Hindlimb muscle (tissue), 1 donor: ENCODE data around the gene COPA. TPM values are rescaled to one million over a fixed set of nuclear protein-coding genes. Genes with fewer than 3 reads are reported as not detected.
"Not testable (repeated sequence)": the region's sequence is repeated elsewhere in the genome, so short reads cannot be mapped to it uniquely, and the experiment has no call there.

Source experiments
- DNase-seq: peaks from one replicate; pipeline ENCODE4 v3.0.0-alpha.2; 2013
- polyA plus RNA-seq: library from polyadenylated mRNA; unstranded; fragments of 120-200 nt; gene quantifications from one replicate; pipeline ENCODE4 v1.2.1, GENCODE V29; 2013; ENCODE audit not compliant: insufficient read length

Gene COPA
- 122 TPM for polyA plus RNA-seq

- DNase-seq, result peak; percentile 95
Measured at GRCh38 chr1:160342953-160343869, at the start of gene COPA, which contains the start of gene NCSTN. Gene COPA (minus strand): TSS chr1:160343250. CDS start chr1:160343170, 80 bp downstream. Gene NCSTN (plus strand): TSS chr1:160343383. CDS start chr1:160343397, 14 bp downstream.

DNA sequence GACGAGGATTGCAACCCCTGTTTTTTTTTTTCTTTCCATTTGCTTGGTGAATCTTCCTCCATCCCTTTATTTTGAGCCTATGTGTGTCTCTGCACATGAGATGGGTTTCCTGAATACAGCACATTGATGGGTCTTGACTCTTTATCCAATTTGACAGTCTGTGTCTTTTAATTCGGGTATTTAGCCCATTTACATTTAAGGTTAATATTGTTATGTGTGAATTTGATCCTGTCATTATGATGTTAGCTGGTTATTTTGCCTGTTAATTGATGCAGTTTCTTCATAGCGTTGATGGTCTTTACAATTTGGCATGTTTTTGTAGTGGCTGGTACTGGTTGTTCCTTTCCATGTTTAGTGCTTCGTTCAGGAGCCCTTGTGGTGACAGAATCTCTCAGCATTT lies 45.4 kb upstream of the COPA start:
- DNase-seq, result not testable (repeated sequence)

- DNase-seq, result not testable (repeated sequence)
Measured at GRCh38 chr1:160384812-160385211, 41.8 kb upstream of the COPA start.

- DNase-seq, result no peak
Measured at GRCh38 chr1:160377585-160378206, 34.6 kb upstream of the COPA start.

DNA sequence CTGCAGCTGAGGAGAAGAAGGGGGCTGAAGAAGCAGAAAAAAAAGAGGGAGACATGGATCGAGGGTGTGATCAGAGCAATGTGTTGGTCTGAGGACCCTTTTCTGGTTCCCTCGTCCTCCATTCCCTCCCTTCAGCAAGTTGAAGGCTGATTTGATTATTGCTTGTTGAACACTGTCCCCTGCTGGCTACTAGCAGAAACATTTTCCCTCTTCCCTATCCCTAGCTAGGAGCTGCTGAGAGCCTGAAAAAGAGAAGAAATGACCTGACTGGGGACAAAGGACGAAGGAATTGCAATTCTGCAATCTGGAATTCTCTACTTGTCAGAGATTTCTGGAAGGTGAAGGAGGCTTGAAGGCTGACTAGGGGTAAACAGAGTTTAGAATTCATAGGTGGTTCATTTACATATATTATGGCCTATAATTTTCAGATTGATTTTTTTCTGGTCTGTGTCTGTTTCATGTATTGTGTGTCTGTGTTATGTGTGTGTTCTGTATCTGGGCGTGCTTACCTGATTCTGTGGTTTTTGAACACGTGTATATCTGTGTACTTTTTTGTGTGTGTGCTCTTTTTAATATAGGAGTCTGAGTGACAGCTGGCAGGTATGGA lies 33.6 kb upstream of the COPA start:
- DNase-seq, result peak; percentile 63

- DNase-seq, result no peak
Measured at GRCh38 chr1:160375788-160376524, 32.9 kb upstream of the COPA start.

DNA sequence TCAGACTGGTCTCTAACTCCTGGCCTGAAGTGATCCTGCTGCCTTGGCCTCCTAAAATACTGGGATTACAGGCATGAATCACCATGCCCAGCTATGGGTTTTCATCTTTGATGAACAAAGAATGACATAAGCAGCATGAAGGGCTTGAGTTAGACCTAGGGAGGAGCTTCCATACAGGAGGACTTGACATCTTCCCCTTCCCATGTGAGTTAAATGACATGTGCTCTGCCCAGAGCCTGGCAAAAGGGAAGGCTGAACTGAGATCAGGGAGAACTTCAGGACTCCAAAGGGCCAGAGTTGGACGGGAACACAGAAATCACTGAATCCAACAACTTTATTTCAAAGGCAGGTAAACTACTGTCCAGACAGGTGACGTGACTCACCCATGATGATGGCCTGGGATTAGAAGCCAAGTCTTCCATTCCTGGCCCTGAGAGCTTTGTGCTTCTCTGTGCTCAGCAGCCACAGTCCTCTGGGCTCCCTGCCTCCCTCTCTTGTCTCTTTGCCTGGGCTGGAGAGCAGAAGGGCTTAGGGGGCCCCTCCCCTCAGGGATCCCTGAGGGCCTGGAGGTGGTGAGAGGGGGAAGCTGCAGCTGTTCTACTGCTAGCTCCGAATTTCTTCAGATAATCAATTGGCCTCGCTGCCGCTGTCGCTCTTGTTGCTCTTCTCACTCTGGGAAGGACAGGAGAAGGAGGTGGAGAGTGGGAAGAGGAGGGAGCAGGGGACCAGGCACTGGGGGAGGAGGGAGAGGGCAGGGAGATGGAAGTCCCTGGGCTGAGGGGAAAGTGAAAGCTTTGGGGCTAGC lies 31.5 kb upstream of the COPA start:
- peak; percentile 62 for DNase-seq

DNA sequence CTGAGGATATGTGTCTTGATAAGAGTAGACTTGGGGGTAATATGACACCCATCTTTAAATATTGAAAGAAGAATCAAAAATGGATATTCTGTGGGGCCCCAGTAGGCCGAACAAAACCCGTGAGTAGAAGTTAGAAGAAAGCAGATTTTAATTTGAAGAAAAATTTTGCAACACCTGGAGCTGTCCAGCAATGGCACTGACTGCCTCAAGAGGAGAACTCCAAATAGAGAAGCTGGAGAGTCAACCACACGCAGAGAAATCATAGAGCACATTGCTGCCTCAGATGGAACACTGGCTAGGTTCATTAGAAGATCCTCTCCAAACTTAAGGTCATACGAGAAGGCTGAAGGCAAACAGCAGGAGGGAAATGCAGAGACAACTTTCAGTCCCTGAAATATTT lies 30.6 kb upstream of the COPA start:
- DNase-seq, result no peak

DNA sequence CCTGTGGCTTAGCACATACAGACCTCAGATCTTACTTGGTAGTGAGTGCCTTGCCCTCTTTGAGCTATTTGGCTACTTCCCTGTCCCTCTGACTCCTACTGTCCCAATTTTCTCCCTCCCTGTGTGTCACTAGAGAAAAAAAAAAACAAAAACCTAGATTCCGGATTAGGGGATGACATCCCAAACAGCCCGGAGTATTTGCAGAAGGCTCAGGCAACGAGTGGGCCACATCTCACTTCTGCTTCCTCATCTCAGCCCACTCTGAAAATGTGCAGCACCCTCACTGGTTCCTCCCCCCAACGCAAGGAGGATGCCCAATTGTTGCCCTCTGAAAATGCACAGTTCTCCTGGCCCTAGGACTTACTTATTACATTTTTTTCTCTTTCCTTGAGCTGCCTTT lies 28.7 kb upstream of the COPA start:
- DNase-seq, result no peak

DNA sequence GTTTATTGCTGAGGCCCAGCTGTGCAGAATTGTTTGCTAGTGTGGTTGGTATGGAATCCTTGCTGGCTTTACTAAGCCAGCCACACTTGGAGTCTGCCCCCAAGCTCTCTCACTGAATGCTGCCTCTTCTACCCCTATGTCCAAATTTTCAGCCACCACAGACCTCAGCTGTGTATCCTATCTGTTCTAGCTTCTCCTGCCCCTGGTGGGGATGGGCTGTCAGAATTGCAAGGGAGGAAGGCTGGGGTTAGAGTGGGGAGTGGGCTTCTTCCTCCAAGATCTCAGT lies 28.2 kb upstream of the COPA start:
- no peak for DNase-seq

DNA sequence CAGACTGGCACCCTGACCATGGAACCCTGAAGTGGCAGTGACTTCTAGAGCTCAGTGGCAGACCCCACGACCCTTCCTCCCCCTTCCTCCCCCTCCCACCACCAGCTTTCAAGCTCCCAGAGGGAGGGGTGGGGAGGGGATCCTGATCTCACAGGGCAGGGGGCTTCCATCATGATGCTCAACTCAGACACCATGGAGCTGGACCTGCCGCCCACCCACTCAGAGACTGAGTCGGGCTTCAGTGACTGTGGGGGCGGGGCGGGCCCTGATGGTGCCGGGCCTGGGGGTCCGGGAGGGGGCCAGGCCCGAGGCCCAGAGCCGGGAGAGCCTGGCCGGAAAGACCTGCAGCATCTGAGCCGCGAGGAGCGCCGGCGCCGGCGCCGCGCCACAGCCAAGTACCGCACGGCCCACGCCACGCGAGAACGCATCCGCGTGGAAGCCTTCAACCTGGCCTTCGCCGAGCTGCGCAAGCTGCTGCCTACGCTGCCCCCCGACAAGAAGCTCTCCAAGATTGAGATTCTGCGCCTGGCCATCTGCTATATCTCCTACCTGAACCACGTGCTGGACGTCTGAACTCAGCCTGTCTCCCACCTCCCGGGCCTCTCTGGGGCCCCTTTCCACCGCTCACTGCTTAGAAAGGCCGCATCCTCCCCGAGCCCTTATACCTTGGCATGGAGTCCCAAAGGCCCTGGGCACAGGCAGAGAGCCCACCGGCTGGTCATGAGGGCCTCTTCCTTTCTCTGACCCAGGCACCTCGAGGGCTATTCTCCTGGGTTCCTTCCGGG lies 27.7 kb upstream of the COPA start:
- DNase-seq, result no peak

- no peak for DNase-seq
Measured at GRCh38 chr1:160369087-160369486, 26.0 kb upstream of the COPA start.

DNA sequence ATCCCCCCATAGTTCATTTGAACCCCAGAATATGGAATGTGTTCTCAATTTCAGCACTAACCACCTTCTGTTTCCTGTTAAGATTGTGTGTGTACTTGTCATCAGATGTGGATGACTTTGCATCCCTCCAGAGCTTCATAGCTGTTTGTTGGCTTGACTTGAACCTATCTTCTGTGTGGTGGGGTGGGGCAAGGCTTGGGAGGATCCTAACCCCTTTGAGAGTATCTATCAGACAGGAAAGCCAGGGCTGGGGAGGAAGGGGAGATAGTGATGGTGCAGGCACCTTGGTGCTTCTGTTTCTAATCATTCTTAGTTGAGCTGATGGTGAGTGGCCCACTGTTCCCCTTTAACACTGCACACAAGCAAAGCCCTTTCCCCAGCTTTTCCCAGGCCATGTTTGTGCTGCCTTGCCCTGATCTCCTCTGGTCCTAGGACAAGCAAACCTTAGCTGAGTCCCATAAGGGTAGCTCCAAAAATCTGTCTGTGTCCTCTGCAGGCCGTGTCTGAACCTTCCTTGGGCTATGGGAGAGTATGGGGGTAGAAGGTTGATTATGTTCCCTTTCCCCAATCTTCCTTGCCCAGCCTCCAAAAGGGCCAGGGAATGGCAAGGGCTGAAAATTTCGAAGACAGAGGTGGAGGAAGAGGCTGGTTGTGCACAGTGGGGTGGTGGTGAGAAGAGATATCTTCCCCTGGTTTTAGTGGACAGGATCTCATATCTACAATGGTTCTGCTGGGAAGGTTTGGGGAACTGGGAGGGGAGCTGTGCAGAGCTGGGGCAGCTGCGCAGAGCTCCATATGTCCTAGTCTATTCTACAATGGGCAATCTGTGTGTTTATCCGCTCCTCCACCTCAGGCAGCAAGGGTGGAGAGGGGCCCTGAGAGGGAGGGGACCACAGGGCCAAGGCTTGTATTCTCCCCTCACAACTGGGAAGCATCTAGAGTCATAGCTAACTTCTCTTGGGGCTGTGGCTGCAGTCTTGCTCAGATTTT lies 25.2 kb upstream of the COPA start:
- DNase-seq, result no peak

- DNase-seq, result no peak
Measured at GRCh38 chr1:160367516-160367900, 24.5 kb upstream of the COPA start.

- no peak for DNase-seq
Measured at GRCh38 chr1:160366731-160367515, 23.9 kb upstream of the COPA start, which contains the start of gene NHLH1. Gene NHLH1 (plus strand): TSS chr1:160367071. CDS start chr1:160370732, 3,661 bp downstream.

DNA sequence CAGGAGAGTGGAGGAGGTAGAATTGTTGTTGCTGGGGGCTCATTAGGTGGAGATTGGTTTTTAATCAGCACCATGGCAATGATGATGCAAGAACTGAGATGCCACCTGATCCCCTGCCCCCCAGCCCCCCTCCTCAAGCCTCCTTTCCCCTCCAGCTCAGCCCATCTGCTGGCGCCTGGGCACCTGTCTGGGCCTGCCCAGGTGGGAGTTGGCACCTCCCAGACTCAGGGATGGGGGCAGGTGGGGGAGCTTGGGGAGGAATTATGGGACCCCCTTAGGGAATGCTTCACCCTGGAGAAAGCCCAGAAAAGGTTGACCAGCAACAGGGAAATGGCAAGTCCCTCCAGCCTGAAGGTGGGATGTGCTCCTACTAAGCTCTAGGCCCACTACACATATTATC lies 22.3 kb upstream of the COPA start:
- DNase-seq, result no peak

DNA sequence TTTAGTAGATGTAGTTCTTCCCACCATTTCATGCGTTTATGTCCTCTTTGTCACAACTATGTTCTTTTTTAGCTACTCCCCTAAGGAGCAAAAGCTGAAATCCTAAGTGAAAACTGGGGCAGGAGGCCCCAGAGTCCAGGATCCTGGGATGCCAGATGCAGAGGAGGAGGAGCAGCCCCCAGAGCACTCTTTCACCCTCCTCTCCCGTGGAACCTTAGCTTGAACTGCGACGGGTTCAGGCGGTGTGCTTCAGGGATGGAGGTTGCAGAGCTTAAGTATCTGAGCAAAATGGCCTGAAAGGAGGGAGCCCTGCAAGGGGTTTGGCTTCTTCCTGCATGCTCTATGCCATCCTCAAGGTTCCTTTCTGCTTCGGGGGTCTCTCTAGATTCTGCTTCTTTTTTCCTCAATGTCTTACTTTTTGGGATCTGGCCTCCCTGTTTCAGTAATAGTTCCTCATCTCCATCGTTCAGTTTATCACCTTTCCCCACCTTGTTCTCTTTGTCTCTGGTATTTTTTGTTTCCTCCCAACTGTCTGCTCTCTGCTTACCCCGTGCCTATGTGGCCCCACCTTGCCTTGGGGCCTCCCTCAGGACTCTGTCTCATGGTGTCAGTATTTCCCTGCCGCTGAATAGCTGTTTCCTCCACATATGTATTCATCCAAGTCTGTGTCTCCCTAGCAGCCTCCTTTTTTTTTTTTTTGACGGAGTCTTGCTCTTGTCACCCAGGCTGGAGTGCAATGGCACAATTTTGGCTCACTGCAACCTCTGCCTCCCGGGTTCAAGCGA lies 21.1 kb upstream of the COPA start:
- no peak for DNase-seq

GRCh38 chr1:160363010-160363409 lies 20.0 kb upstream of the COPA start:
- no peak for DNase-seq
